RKO (cell line): ENCODE measurements around the gene LPO.

Source experiments
- DNase-seq: peaks from one replicate; pipeline ENCODE4 v3.0.0-alpha.2; 2016; ENCODE audit warnings: low spot score

Gene LPO

GRCh38 chr17:58303971-58304749, 65.8 kb downstream of the LPO start:
- peak; percentile 49 for DNase-seq

GRCh38 chr17:58304750-58305486, 66.5 kb downstream of the LPO start:
- DNase-seq, result no peak

- no peak for DNase-seq
These were observed 67.2 kb downstream of the LPO start for GRCh38 chr17:58305626-58306025.

- no peak for DNase-seq
These were observed 68.0 kb downstream of the LPO start for GRCh38 chr17:58306131-58306951.

- DNase-seq, result no peak
These were observed 69.2 kb downstream of the LPO start for GRCh38 chr17:58307468-58308172.

GRCh38 chr17:58308173-58308984, 70.0 kb downstream of the LPO start:
- DNase-seq, result no peak

- DNase-seq, result no peak
These were observed 70.9 kb downstream of the LPO start for GRCh38 chr17:58308985-58309917.

GRCh38 chr17:58309918-58310259, 71.5 kb downstream of the LPO start:
- no peak for DNase-seq

- DNase-seq, result no peak
These were observed 72.4 kb downstream of the LPO start for GRCh38 chr17:58310511-58311428.

- DNase-seq, result no peak
These were observed 73.1 kb downstream of the LPO start for GRCh38 chr17:58311429-58311894.

- DNase-seq, result no peak
These were observed 73.7 kb downstream of the LPO start for GRCh38 chr17:58312021-58312630.

GRCh38 chr17:58312829-58313228, 74.4 kb downstream of the LPO start:
- DNase-seq, result no peak

GRCh38 chr17:58313815-58314705, 75.7 kb downstream of the LPO start:
- DNase-seq, result no peak

- no peak for DNase-seq
These were observed 76.3 kb downstream of the LPO start for GRCh38 chr17:58314706-58315015.

- no peak for DNase-seq
These were observed 76.9 kb downstream of the LPO start for GRCh38 chr17:58315281-58315711.

GRCh38 chr17:58315750-58316149, 77.4 kb downstream of the LPO start:
- no peak for DNase-seq

GRCh38 chr17:58316260-58316960, 78.0 kb downstream of the LPO start:
- DNase-seq, result no peak
